HG02588 (cell line): Measurements from ENCODE around the gene ERCC6L.

Experiments used
- ATAC-seq: cut with Tn5 transposase; IDR thresholded peaks from one replicate; pipeline ENCODE4 v1.9.1; 2021; ENCODE audit warnings: mild to moderate bottlenecking, moderate library complexity; ENCODE audit not compliant: unreplicated experiment

The ERCC6L gene

GRCh38 chrX:72169008-72169728 is 69.7 kb downstream of the ERCC6L start:
- no peak for ATAC-seq

- ATAC-seq, result no peak
These were observed 73.3 kb downstream of the ERCC6L start for GRCh38 chrX:72165551-72165950.

GRCh38 chrX:72159769-72160168 is 79.1 kb downstream of the ERCC6L start:
- no peak for ATAC-seq

GRCh38 chrX:72158773-72159172 is 80.1 kb downstream of the ERCC6L start:
- no peak for ATAC-seq
